GM18907 (cell line): ENCODE data around the gene TLK2.
"Not testable (repeated sequence)": the region's sequence is repeated elsewhere in the genome, so short reads cannot be mapped to it uniquely, and the experiment has no call there.

ENCODE experiments used
- ATAC-seq: cut with Tn5 transposase; IDR thresholded peaks from one replicate; pipeline ENCODE4 v1.9.1; 2021; ENCODE audit warnings: mild to moderate bottlenecking, moderate library complexity; ENCODE audit not compliant: unreplicated experiment

The TLK2 gene

DNA sequence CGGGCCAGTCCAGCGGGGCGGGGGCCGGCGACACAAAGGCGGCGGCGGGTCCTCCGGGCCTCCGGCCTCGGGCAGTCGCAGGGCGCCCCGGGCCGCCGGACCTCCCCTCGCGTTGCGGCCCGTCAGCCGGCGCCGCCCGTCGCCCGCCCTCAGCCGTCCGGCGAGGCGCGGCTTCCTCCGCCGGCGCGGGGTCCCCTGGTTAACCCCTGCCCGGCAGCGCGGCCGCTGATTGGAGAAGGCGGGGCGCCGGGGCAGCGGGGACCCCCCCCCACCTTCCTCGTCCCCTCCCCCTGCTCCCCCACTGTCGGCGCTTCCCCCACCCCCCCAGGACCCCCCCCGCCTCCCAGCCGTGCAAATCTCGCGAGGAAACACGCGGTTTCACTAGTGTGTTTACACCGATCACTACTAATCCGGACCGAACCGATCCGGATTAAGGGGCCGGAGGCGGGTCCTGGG is at the start of gene TLK2:
Gene TLK2, plus strand, starts transcription at position 402 of the 456 bp plus-strand sequence. CDS start 2,301 bp downstream, outside the sequence.
- peak; percentile 67 for ATAC-seq

DNA sequence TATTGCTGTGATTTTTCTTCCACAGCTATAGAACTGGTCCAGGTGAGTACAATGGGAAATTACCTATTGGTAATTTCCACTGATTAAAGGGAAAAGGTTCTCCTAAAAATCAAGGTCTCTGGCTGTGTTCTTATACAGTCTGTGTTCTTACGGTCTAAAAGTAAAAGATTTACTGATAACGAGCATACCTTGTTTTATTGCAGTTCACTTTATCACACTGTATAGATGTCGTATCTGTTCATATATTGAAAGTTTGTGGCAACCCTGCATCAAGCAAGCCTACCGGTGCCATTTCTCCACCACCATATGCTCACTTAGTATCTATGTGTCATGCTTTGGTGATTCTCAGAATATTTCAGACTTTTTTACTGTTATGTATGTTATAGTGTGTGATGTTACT is 43.4 kb upstream of the TLK2 start:
- ATAC-seq: not testable (repeated sequence)

- ATAC-seq: not testable (repeated sequence)
These were observed 37.4 kb upstream of the TLK2 start for GRCh38 chr17:62441181-62441580.

- ATAC-seq: no peak
These were observed 34.6 kb upstream of the TLK2 start for GRCh38 chr17:62444063-62444462.

GRCh38 chr17:62445791-62446190 is 32.8 kb upstream of the TLK2 start:
- ATAC-seq: not testable (repeated sequence)

GRCh38 chr17:62452195-62452594 is 26.4 kb upstream of the TLK2 start:
- ATAC-seq: not testable (repeated sequence)

DNA sequence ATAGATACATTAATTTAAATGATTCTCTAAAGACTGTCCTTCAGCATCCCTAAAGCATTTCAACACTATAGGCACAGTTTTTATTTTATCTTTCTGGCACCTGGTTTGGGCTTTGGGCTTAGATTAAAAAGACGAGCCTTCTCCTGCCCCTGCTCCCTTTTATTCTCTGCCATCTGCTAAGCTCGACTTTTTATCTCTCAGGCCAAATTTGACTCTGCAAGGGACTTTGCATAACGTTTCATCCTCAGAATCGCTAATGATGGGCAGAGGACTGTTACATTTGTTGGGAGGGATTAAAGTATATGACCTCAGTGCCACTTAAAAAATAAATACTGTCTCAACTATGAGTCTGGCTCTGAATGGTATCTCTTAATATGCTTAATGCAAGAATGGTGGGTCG is 25.6 kb upstream of the TLK2 start:
- ATAC-seq: not testable (repeated sequence)

- peak; percentile 28 for ATAC-seq
These were observed 25.0 kb upstream of the TLK2 start for GRCh38 chr17:62453656-62454055.

DNA sequence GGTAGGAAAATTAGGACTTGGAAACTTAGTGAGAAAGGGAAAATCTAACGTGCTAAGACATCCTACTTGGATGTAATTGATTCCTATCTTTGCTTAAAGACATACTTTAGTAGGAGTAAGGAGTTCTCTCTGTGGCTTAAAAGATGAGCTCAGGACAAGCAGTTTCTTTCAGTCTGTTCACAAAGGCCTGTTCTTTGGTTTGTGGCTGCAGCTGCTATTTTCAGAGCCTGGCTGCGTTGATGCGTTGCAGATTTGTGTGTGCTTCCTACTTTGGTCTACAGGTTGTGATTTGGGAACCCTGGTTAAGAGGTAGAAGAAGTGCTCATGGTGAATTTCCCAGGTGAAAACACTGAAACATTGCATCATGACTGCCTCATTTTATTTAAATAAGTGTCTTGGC is 24.5 kb upstream of the TLK2 start:
- peak; percentile 63 for ATAC-seq

GRCh38 chr17:62456016-62456415 is 22.6 kb upstream of the TLK2 start:
- no peak for ATAC-seq

DNA sequence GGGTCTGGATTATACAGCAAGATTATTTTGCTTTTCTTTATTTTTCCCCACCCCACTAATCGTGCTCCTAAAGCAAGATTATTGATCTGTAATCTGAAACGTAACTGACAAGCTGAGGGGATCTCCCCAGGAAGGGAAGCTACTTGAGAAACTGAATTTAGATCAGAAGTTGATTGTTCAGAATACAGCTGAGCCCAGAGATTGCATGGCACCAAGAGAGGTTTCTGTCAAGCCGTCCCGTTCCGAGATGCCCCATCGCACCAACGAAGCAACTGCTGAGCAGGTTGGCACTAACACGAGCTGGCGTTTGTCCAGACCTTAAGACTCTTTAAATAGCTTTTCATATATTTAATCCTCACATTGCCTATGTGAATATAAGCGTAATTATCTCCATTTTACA is 20.1 kb upstream of the TLK2 start:
- peak; percentile 40 for ATAC-seq

GRCh38 chr17:62464422-62464821 is 14.2 kb upstream of the TLK2 start:
- ATAC-seq: not testable (repeated sequence)

- ATAC-seq: not testable (repeated sequence)
These were observed 13.4 kb upstream of the TLK2 start for GRCh38 chr17:62465271-62465670.

GRCh38 chr17:62470666-62471379 is 7.8 kb upstream of the TLK2 start:
- ATAC-seq: not testable (repeated sequence)

DNA sequence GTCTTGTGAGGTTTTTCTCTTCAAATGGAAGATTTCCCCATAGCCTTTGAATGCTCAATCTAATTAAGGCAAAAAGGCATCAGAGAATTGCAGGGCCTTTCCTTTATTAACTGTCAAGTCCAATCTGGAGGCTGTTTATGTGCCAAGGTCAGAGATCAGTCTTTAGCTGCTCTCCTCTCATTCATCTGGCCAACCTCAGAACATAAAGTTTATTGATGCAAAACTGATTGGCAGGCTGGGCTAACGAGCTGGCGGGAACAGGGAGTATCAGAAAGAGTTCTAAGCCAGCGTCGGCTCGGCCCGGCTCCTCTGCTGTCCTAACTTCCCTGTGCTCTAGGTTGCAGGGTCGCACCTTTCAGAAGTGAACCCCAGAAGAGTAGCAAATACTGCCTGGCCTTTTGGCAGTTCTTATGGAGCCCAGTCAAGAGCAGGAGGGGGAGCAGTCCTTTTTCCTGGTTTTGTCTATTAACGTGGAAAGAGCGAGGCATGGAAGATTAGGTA is 7.2 kb upstream of the TLK2 start:
- ATAC-seq: not testable (repeated sequence)

DNA sequence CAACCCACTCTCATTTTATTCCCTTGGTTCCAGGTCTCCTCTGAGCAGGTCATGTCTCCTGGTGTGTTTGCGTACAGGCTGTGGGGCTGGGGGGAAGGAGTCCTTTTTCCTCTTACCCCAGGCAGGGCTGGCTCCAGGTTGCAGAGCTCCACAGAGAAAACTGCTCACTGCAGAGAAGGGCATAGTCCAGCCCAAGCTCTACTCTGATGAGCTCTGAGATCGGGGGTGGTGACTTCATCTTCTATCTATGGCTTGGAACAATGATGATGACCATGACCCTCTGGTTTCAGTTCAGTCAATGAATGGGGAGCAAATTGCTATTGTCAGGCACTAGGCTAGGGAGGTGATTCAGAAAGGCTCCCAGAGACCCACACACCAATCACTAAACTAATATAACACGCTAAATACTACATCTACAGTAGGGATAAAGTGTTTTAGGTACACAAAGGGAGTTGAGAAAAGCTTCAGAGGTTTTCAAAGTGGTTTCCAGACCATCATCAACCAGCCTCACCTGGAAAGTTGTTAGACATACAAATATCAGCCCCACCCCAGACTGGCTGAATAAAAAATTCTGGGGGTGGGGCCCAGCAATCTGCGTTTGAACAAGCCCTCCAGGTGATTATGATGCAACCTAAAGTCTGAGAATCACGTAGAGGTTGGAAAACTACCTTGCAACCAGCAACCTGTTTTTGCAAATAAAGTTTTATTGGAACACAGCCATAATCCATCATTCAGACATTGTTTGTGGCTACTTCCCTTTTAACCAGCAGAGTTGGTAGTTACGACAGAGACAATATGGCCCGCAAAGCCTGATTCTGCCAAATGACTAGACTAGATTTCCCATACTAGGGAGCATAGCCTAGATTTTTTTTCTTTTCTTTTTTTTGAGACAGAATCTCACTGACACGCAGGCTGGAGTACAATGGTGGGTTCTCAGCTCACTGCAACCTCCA is 5.3 kb upstream of the TLK2 start:
- ATAC-seq: not testable (repeated sequence)

DNA sequence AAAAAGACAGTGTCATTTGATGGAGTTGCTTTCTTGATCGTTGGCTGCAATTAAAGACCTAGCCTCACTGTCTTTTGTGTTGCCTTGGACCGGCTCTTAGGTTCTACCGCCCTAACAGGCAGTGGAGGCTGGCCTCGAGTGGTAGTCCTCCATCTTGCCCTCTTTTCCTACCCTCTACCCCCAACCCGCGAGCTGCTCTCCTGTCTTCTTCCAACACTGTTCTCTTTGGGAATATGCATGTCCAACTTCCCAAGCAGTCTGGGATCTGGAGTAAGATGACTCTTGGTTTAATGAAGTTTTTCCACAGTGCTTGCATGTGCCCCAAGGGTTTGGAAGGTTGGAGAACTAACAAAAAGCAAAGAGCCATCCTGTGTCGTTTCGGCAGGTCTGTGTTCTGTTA is 1.5 kb upstream of the TLK2 start:
- not testable (repeated sequence) for ATAC-seq

DNA sequence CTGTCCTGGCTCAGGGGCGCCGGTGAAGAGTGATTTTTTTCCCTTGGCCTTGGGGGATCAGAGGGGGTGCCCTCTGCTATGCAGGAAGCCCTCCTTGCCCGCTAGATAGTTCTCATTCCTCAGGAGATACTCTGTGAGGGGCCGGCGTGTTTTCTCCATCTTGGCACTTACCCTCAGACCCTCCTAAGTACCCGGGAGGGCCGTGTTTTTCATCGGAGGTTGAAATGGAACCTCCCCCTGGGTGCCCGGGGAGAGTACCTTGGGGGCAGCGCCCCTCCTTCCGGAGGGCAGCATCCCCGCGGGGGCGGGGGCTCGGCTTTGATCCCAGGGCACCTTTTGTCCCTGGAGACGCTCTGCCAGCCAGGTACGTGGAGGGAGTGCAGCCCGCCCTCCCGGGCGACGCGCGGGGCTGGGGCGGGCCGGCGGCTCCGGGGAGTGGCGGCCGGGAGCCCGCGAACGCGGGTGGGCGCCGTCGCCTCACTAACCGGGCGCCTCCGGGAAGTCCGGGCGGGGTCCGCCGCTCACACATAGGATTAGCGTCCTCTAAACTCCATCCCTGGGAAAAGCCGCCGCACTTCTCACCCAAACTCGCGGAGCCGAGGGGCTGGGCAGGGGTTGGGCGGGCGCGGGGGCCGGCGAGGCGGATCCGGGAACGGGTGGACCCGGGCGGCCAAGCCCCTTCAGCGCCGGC is 762 bp upstream of the TLK2 start:
- peak; percentile 33 for ATAC-seq

DNA sequence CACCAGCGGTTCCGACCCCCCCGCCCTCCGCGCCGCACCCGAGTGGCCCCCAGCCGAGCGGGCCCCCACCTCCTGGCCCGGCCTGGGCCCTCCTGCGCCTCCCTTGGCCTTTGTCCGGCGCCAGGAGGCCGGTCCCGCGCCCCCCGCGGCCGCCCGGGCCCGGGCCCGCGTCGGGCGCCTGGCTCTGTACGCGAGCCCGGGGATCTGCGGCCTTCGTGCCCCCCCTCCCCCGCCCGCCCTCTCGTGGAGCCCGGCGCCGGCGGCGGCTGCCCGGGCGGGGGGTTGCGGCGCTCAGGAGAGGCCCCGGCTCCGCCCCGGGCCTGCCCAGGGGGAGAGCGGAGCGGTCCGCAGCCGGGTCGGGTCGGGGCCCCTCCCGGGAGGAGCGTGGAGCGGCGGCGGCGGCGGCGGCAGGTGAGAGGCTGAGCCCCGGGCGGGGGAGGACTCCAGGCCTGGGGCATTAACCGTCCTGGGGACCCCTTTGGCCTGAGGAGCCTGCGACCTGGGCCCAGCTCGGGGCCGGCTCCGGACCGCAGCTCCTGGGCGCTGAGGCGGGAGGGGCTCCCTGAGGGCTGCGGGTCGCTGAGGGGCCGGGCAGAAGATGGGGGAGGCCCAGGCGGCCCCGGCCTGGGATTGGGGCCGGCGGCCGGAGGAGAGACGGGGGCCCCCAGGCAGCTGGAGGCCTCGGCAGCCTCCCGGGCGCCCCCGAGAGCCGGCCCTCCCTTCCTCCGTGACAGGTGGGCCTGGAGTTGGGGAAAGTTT is 434 bp downstream of the TLK2 start:
- ATAC-seq: peak; percentile 41

- not testable (repeated sequence) for ATAC-seq
These were observed 1.1 kb downstream of the TLK2 start for GRCh38 chr17:62479639-62480258.
